Fibroblast of lung (primary cell): Measurements from ENCODE around the gene SUGCT. TPM values are rescaled to one million over a fixed set of nuclear protein-coding genes. Genes with fewer than 3 reads are reported as not detected.

ENCODE experiments used
- DNase-seq, 2 donors: peaks; one replicate each; pipeline versions ENCODE4 v3.0.0 to v3.0.0-alpha.2; 2010; ENCODE audit warnings: low read depth in 2 of 2
- H2AFZ ChIP-seq: 2 replicates; pipeline ENCODE4 v1.5.1; 2012; ENCODE audit warnings: low read length, control low read depth, inconsistent platforms
- H3K27ac ChIP-seq: 2 replicates; pipeline ENCODE4 v1.5.1; 2011; ENCODE audit warnings: low read length, control low read depth; ENCODE audit not compliant: insufficient read depth
- H3K27me3 ChIP-seq: 2 replicates; pipeline ENCODE4 v1.5.1; 2011; ENCODE audit warnings: mild to moderate bottlenecking, low read length; ENCODE audit not compliant: control insufficient read depth, insufficient read depth
- H3K36me3 ChIP-seq: 2 replicates; pipeline ENCODE4 v1.5.1; 2011; ENCODE audit warnings: low read length; ENCODE audit not compliant: control insufficient read depth, insufficient read depth
- H3K4me1 ChIP-seq: 2 replicates; pipeline ENCODE4 v1.5.1; 2011; ENCODE audit warnings: low read length; ENCODE audit not compliant: control insufficient read depth, insufficient read depth; ENCODE audit errors: extremely low read depth
- H3K4me2 ChIP-seq: 2 replicates; pipeline ENCODE4 v1.5.1; 2011; ENCODE audit warnings: low read length, control low read depth; ENCODE audit not compliant: insufficient read depth; ENCODE audit errors: extremely low read depth
- H3K4me3 ChIP-seq, 4 experiments: fragments of 200-600 bp in 1 of 4; sonication (generic) in 1 of 4; replicated peaks in 1 of 4; 2 replicates each; pipeline ENCODE4 v1.5.1; 2011 to 2016; ENCODE audit warnings: low read length in 4 of 4, low read depth in 3 of 4, mild to moderate bottlenecking in 3 of 4, control low read depth in 2 of 4, inconsistent platforms in 1 of 4, mixed read lengths in 1 of 4; ENCODE audit not compliant: insufficient read depth in 1 of 4; ENCODE audit errors: control extremely low read depth in 1 of 4
- H3K79me2 ChIP-seq: 2 replicates; pipeline ENCODE4 v1.5.1; 2012; ENCODE audit warnings: mild to moderate bottlenecking, low read length, inconsistent platforms; ENCODE audit not compliant: control insufficient read depth, insufficient read depth
- H3K9ac ChIP-seq: 2 replicates; pipeline ENCODE4 v1.5.1; 2011; ENCODE audit warnings: mild to moderate bottlenecking, low read length, control low read depth; ENCODE audit not compliant: insufficient read depth
- H3K9me3 ChIP-seq: 2 replicates; pipeline ENCODE4 v1.5.1; 2012; ENCODE audit warnings: low read depth, low read length; ENCODE audit not compliant: control insufficient read depth, insufficient read depth
- H4K20me1 ChIP-seq: 2 replicates; pipeline ENCODE4 v1.5.1; 2011; ENCODE audit warnings: low read length; ENCODE audit not compliant: control insufficient read depth, insufficient read depth; ENCODE audit errors: extremely low read depth
- CTCF ChIP-seq, 2 donors: IDR thresholded peaks in 1 of 2; conservative IDR thresholded peaks in 1 of 2; 1 replicate in 1 of 2; 2 replicates in 1 of 2; pipeline ENCODE4 v1.5.1; 2011 to 2012; ENCODE audit warnings: low read length in 2 of 2, control low read depth in 1 of 2, inconsistent platforms in 1 of 2, low read depth in 1 of 2, mild to moderate bottlenecking in 1 of 2
- EZH2 ChIP-seq: IDR thresholded peaks from 2 replicates; pipeline ENCODE4 v1.5.1; 2012; ENCODE audit warnings: low read length, control low read depth, mild to moderate bottlenecking; ENCODE audit errors: missing control alignments
- polyA plus RNA-seq, 2 donors: library from polyadenylated mRNA; depleted of rRNA in 1 of 2; stranded (reverse) in 1 of 2; unstranded in 1 of 2; fragments of >200 nt; gene quantifications; 2 replicates each; pipeline ENCODE4 v1.2.1, GENCODE V29; 2011 to 2012; ENCODE audit warnings: missing spikeins in 1 of 2
- total RNA-seq: library from RNA; depleted of rRNA; stranded (reverse); fragments of >200 nt; gene quantifications from 2 replicates; pipeline ENCODE4 v1.2.1, GENCODE V29; 2014

Gene SUGCT
- total and polyA plus RNA-seq, 2 donors (not counting 1 experiment from before 2014, with no cell fraction given): 8.4 to 16.5 TPM

- no peak overlapping the region for H3K27ac ChIP-seq
- no peaks in the 10 kb centered on the region for H3K79me2 ChIP-seq
- H3K4me3 ChIP-seq: no peak overlapping the region
- no peaks in the 10 kb centered on the region for H3K27me3 ChIP-seq
- TF ChIP-seq EZH2 (no peak), CTCF (conservative IDR thresholded peaks at IDR 0.05 in 1 of 2, IDR thresholded peaks at IDR 0.05 in 1 of 2; ENCODE audit: low read depth in 1 of 2, low read length in 2 of 2) (peak; percentile 34 to 53)
- peak in 1 of 2 donors; percentile 14 for DNase-seq
- no peaks in the 10 kb centered on the region for H3K9me3 ChIP-seq
- H2AFZ ChIP-seq: no peak overlapping the region
- no peak overlapping the region for H3K9ac ChIP-seq
- no peaks in the 10 kb centered on the region for H3K4me1 ChIP-seq
- H3K36me3 ChIP-seq: no peaks in the 10 kb centered on the region
- H4K20me1 ChIP-seq: no peaks in the 10 kb centered on the region
- H3K4me2 ChIP-seq: no peak overlapping the region
These were observed 348.8 kb downstream of the SUGCT start for GRCh38 chr7:40483630-40484029.

GRCh38 chr7:40489844-40490602 lies 355.2 kb downstream of the SUGCT start:
- H3K36me3 ChIP-seq: no peaks in the 10 kb centered on the region
- H3K9me3 ChIP-seq: no peaks in the 10 kb centered on the region
- H3K27ac ChIP-seq: no peak overlapping the region
- H3K79me2 ChIP-seq: no peaks in the 10 kb centered on the region
- H3K4me2 ChIP-seq: no peak overlapping the region
- no peak overlapping the region for H2AFZ ChIP-seq
- H3K4me1 ChIP-seq: no peaks in the 10 kb centered on the region
- H3K9ac ChIP-seq: no peak overlapping the region
- no peaks in the 10 kb centered on the region for H3K27me3 ChIP-seq
- H4K20me1 ChIP-seq: no peaks in the 10 kb centered on the region
- no peak overlapping the region for H3K4me3 ChIP-seq
- no peak for TF ChIP-seq EZH2
- TF ChIP-seq CTCF (conservative IDR thresholded peaks at IDR 0.05 in 1 of 2, IDR thresholded peaks at IDR 0.05 in 1 of 2; ENCODE audit: low read depth in 1 of 2, low read length in 2 of 2): no peak
- DNase-seq: no peak

GRCh38 chr7:40490603-40490924 lies 355.8 kb downstream of the SUGCT start:
- H3K4me3 ChIP-seq: no peak overlapping the region
- no peak for DNase-seq
- no peaks in the 10 kb centered on the region for H3K27me3 ChIP-seq
- TF ChIP-seq CTCF (conservative IDR thresholded peaks at IDR 0.05 in 1 of 2, IDR thresholded peaks at IDR 0.05 in 1 of 2; ENCODE audit: low read depth in 1 of 2, low read length in 2 of 2): no peak
- no peak for TF ChIP-seq EZH2
- H3K79me2 ChIP-seq: no peaks in the 10 kb centered on the region
- no peaks in the 10 kb centered on the region for H3K9me3 ChIP-seq
- no peak overlapping the region for H3K4me2 ChIP-seq
- H3K36me3 ChIP-seq: no peaks in the 10 kb centered on the region
- H3K9ac ChIP-seq: no peak overlapping the region
- no peak overlapping the region for H2AFZ ChIP-seq
- H3K4me1 ChIP-seq: no peaks in the 10 kb centered on the region
- H4K20me1 ChIP-seq: no peaks in the 10 kb centered on the region
- H3K27ac ChIP-seq: no peak overlapping the region
